A549 (cell line): ENCODE results near the gene OR10J1. TPM values are rescaled to one million over a fixed set of nuclear protein-coding genes. Genes with fewer than 3 reads are reported as not detected.

ENCODE experiments used
- ATAC-seq, 2 experiments: fragments of 200-7000 bp in 1 of 2; fragments of >200 bp in 1 of 2; cut with Nextera tagmentation in 1 of 2; cut with Tn5 transposase in 1 of 2; 3 replicates each; pipeline versions ENCODE4 v1.8.0 to v1.9.1; 2018 to 2020; ENCODE audit warnings: mild to moderate bottlenecking in 1 of 2, moderate library complexity in 1 of 2
- CTCF ChIA-PET: fragments of 300-600 bp; sonication (Branson Sonifier 250); formaldehyde crosslinking; extraction: SDS; loops from one replicate; lab custom pipeline; 2021; ENCODE audit warnings: antibody characterized with exemption, inconsistent platforms; lab: Yijun Ruan, JAX
- POLR2A ChIA-PET: fragments of 350-600 bp; formaldehyde crosslinking; extraction: SDS; loops from one replicate; lab custom pipeline; 2021; ENCODE audit warnings: antibody characterized with exemption, inconsistent platforms; lab: Yijun Ruan, JAX
- DNase-seq, 2 experiments: peaks; one replicate each; pipeline versions ENCODE4 v3.0.0 to v3.0.0-alpha.2; 2011 to 2016; ENCODE audit warnings: low read depth in 1 of 2, low spot score in 1 of 2
- FAIRE-seq: peaks from 2 replicates; lab custom pipeline; 2011; peaks lifted over from hg19 to GRCh38; lab: Jason Lieb, UNC
- H3K27ac ChIP-seq, 2 experiments: fragments of >200 bp; sonication (Bioruptor Twin); formaldehyde crosslinking; 3 replicates each; pipeline ENCODE4 v1.5.1; 2016 to 2017
- H3K4me1 ChIP-seq: fragments of >200 bp; sonication (Bioruptor Twin); formaldehyde crosslinking; 3 replicates; pipeline ENCODE4 v1.6.1; 2016
- H3K4me2 ChIP-seq: fragments of >200 bp; sonication (Bioruptor Twin); formaldehyde crosslinking; 3 replicates; pipeline ENCODE4 v1.6.1; 2016
- H3K4me3 ChIP-seq: fragments of >200 bp; sonication (Bioruptor Twin); formaldehyde crosslinking; 3 replicates; pipeline ENCODE4 v1.5.1; 2016
- H3K9me3 ChIP-seq: fragments of >200 bp; sonication (Bioruptor Twin); formaldehyde crosslinking; 3 replicates; pipeline ENCODE4 v1.6.1; 2016
- CBX8 ChIP-seq: fragments of 200-600 bp; sonication (generic); IDR thresholded peaks from 2 replicates; pipeline ENCODE4 v1.6.1; 2016
- CHD2 ChIP-seq: fragments of 150-350 bp; IDR thresholded peaks from 2 replicates; pipeline ENCODE4 v1.6.1; 2014; ENCODE audit warnings: low read length; ENCODE audit not compliant: partially characterized antibody
- EHMT2 ChIP-seq: fragments of 200-600 bp; sonication (generic); IDR thresholded peaks from 2 replicates; pipeline ENCODE4 v1.6.1; 2016; ENCODE audit warnings: antibody characterized with exemption, low read depth, mild to moderate bottlenecking, moderate library complexity
- FOSB ChIP-seq: fragments of 250-450 bp; sonication (Bioruptor Pico); IDR thresholded peaks from 2 replicates; pipeline ENCODE4 v1.5.0; 2020; ENCODE audit warnings: mild to moderate bottlenecking, moderate library complexity
- HES2 ChIP-seq: fragments of >200 bp; sonication (Bioruptor Twin); formaldehyde crosslinking; IDR thresholded peaks from 2 replicates; pipeline ENCODE4 v1.6.1; 2016
- HOXA7 ChIP-seq: fragments of 250-450 bp; sonication (Bioruptor Pico); IDR thresholded peaks from 2 replicates; pipeline ENCODE4 v1.5.0; 2020; ENCODE audit warnings: mild to moderate bottlenecking, moderate library complexity
- MAX ChIP-seq: IDR thresholded peaks from 2 replicates; pipeline ENCODE4 v1.6.1; 2012
- RFX5 ChIP-seq: fragments of 450-650 bp; IDR thresholded peaks from 2 replicates; pipeline ENCODE4 v1.7.1; 2014; ENCODE audit warnings: antibody characterized with exemption, mild to moderate bottlenecking, moderate library complexity
- ZSCAN20 ChIP-seq: fragments of 250-450 bp; sonication (Bioruptor Pico); IDR thresholded peaks from 2 replicates; pipeline ENCODE4 v1.8.0; 2022; ENCODE audit warnings: mild to moderate bottlenecking, moderate library complexity
- WGBS: methylation state at CpG from one replicate; pipeline ENCODE4 v1.1.6; 2017; ENCODE audit errors: missing lambda C conversion rate; 5-methylcytosine and 5-hydroxymethylcytosine counted together
- polyA plus RNA-seq, 4 experiments: library from polyadenylated mRNA; depleted of rRNA in 3 of 4; stranded (reverse); fragments of >200 nt; fragmentation: RNase III in 1 of 4; extraction: RNeasy Plus Mini Kit Qiagen cat#74134 plus additional on column Dnase treatment in 1 of 4; gene quantifications; 2 replicates in 3 of 4; 3 replicates in 1 of 4; pipeline ENCODE4 v1.2.3, GENCODE V29; 2011 to 2017
- TF ChIP-seq, protein P1 (sequence below): fragments of 450-650 bp; IDR thresholded peaks from 2 replicates; pipeline ENCODE4 v1.6.1; 2014; ENCODE audit warnings: antibody characterized with exemption

The OR10J1 gene
- polyA plus RNA-seq, 2 of the 4 experiments (the other 2 are of a cell fraction), result not detected

DNA sequence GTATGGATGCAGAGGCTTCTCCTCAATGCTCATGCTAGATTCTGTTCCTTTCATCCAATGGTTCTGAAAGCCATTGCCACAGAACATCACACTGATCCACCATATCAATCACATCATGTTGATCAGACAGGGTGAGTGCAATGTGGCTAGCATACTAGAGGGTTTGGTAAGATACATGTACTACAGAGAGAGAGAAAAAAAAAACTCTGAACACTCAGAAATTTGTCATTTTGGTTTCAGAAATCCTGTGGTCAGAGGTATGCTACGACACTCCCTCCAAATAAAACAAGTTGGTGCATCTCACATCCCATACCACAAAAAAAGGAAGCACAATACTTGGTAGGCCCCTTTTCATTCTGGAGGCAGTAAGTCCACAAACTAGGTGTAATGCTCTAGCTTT is 35.4 kb downstream of the OR10J1 start:
- 10% methylated on average over 1 of the region's 1 CpG for WGBS
- Histone ChIP-seq H3K27ac (no peak overlapping the region), H3K4me2 (no peak overlapping the region), H3K4me3 (no peak overlapping the region), H3K4me1 (no peaks in the 10 kb centered on the region), H3K9me3 (no peaks in the 10 kb centered on the region)
- CTCF ChIA-PET, result interaction anchor here (0.7 to 1.5 kb wide), 2 partner anchors 12 to 277 kb away, joined by 3 to 4 read pairs; no protein-coding TSS in a partner anchor
- POLR2A ChIA-PET, result no interaction called here
- TF ChIP-seq RFX5 (no peak), HES2 (no peak), EHMT2 (no peak), MAX (no peak), HOXA7 (CRISPR knock-in tag) (no peak), CHD2 (no peak), ZSCAN20 (CRISPR knock-in tag) (no peak)
- DNase-seq, result no peak
- no peak for FAIRE-seq
- ATAC-seq, result no peak

GRCh38 chr1:159483501-159483900 is 44.0 kb downstream of the OR10J1 start:
- FAIRE-seq (no peak), DNase-seq (no peak), ATAC-seq (no peak)
- H3K9me3 ChIP-seq, result no peaks in the 10 kb centered on the region
- WGBS, result 56% methylated on average over 4 of the region's 4 CpGs
- POLR2A ChIA-PET, result no interaction called here
- CTCF ChIA-PET, result no interaction called here
- no peak overlapping the region for H3K4me3 ChIP-seq
- TF ChIP-seq, protein P1, sequence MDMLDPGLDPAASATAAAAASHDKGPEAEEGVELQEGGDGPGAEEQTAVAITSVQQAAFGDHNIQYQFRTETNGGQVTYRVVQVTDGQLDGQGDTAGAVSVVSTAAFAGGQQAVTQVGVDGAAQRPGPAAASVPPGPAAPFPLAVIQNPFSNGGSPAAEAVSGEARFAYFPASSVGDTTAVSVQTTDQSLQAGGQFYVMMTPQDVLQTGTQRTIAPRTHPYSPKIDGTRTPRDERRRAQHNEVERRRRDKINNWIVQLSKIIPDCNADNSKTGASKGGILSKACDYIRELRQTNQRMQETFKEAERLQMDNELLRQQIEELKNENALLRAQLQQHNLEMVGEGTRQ, result no peak
- no peak for TF ChIP-seq CBX8
- TF ChIP-seq FOSB (CRISPR knock-in tag), result no peak
- H3K4me2 ChIP-seq, result no peak overlapping the region
- no peaks in the 10 kb centered on the region for H3K4me1 ChIP-seq
- no peak overlapping the region for H3K27ac ChIP-seq

Other genes starting within 250 kb of the OR10J1 start
- gene ACKR1, start 234.8 kb upstream of the OR10J1 start, polyA plus RNA-seq (2011; rRNA removed), result not detected in 2 replicates
- gene ACKR1, start 234.8 kb upstream of the OR10J1 start, polyA plus RNA-seq (2017; fragmentation: RNase III; extraction: RNeasy Plus Mini Kit Qiagen cat#74134 plus additional on column Dnase treatment), result not detected in 3 replicates
- gene FCER1A, start 137.4 kb upstream of the OR10J1 start, polyA plus RNA-seq (2011; rRNA removed), result 0.08 and 0.10 TPM in 2 replicates
- gene FCER1A, start 137.4 kb upstream of the OR10J1 start, polyA plus RNA-seq (2017; fragmentation: RNase III; extraction: RNeasy Plus Mini Kit Qiagen cat#74134 plus additional on column Dnase treatment), result not detected in 3 replicates
- gene OR10J4, start 7.5 kb upstream of the OR10J1 start, polyA plus RNA-seq (2011; rRNA removed), result not detected in 2 replicates
- gene OR10J4, start 7.5 kb upstream of the OR10J1 start, polyA plus RNA-seq (2017; fragmentation: RNase III; extraction: RNeasy Plus Mini Kit Qiagen cat#74134 plus additional on column Dnase treatment), result not detected in 3 replicates
- not detected in 2 replicates for gene OR10J5, start 96.3 kb downstream of the OR10J1 start, polyA plus RNA-seq (2011; rRNA removed)
- gene OR10J5, start 96.3 kb downstream of the OR10J1 start, polyA plus RNA-seq (2017; fragmentation: RNase III; extraction: RNeasy Plus Mini Kit Qiagen cat#74134 plus additional on column Dnase treatment), result not detected in 3 replicates
- gene APCS, start 148.1 kb downstream of the OR10J1 start, polyA plus RNA-seq (2011; rRNA removed), result not detected in 2 replicates
- gene APCS, start 148.1 kb downstream of the OR10J1 start, polyA plus RNA-seq (2017; fragmentation: RNase III; extraction: RNeasy Plus Mini Kit Qiagen cat#74134 plus additional on column Dnase treatment), result not detected in 3 replicates